Measurements from ENCODE around the gene LCN9.

Gene LCN9

DNA sequence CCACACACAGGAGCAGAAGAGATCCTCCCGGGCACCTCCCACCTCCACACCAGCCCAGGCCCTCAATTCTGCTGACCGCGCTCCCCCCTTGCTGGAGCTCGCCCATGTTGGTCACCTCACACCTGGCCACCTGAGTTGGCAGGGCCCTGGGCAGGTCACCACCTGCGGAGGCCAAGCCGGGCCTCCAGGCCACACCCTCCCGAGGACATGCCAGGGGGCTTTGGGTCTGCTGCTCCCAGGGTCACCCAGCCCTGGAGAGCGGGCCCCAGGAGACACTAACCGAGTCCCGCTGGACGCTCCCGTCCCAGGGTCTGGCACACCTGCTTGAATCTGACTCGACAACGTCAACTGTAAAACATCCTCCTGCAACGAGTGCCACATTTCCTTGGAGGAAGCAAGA lies 34.1 kb downstream of the LCN9 start:
- no peaks in the 10 kb centered on the region for H3K36me3 ChIP-seq (ENCODE audit: control insufficient read depth, insufficient read depth, low read length)
- no peaks in the 10 kb centered on the region; the same call in 1 of the 2 replicates for H3K27me3 ChIP-seq (replicated peaks; ENCODE audit: control insufficient read depth, insufficient read depth, low read length)
- H3K4me3 ChIP-seq (replicated peaks; ENCODE audit: low read depth, low read length), result no peak overlapping the region
- TF ChIP-seq, protein P1, sequence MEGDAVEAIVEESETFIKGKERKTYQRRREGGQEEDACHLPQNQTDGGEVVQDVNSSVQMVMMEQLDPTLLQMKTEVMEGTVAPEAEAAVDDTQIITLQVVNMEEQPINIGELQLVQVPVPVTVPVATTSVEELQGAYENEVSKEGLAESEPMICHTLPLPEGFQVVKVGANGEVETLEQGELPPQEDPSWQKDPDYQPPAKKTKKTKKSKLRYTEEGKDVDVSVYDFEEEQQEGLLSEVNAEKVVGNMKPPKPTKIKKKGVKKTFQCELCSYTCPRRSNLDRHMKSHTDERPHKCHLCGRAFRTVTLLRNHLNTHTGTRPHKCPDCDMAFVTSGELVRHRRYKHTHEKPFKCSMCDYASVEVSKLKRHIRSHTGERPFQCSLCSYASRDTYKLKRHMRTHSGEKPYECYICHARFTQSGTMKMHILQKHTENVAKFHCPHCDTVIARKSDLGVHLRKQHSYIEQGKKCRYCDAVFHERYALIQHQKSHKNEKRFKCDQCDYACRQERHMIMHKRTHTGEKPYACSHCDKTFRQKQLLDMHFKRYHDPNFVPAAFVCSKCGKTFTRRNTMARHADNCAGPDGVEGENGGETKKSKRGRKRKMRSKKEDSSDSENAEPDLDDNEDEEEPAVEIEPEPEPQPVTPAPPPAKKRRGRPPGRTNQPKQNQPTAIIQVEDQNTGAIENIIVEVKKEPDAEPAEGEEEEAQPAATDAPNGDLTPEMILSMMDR (IDR thresholded peaks at IDR 0.05; ENCODE audit: insufficient read depth, low read length, poor library complexity, severe bottlenecking), result no peak
- DNase-seq (ENCODE audit: extremely low read depth, insufficient read length), result no peak

DNA sequence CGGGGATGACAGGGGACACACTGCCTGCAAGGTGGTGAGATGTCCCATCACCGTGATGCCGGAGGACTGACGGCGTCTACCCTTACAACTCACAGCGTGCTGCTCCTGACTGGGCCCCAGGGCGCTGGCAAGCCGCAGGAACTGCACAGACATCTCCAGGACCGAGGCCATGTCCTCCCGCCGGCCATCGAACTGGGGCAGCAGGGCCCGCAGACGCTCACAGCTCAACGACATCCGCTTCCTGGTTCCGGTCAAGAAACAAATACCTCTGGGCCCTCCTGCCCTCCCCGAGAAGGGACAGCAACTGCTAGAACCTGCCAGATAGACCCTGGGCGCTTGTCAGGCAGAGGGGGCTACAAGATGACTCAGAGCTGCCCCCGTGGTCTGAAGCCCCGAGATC lies 35.1 kb downstream of the LCN9 start:
- TF ChIP-seq, protein P1 (IDR thresholded peaks at IDR 0.05; ENCODE audit: insufficient read depth, low read length, poor library complexity, severe bottlenecking), result no peak
- DNase-seq (ENCODE audit: extremely low read depth, insufficient read length), result no peak
- H3K36me3 ChIP-seq (ENCODE audit: control insufficient read depth, insufficient read depth, low read length), result no peaks in the 10 kb centered on the region
- no peaks in the 10 kb centered on the region; the same call in 1 of the 2 replicates for H3K27me3 ChIP-seq (replicated peaks; ENCODE audit: control insufficient read depth, insufficient read depth, low read length)
- H3K4me3 ChIP-seq (replicated peaks; ENCODE audit: low read depth, low read length), result no peak overlapping the region

DNA sequence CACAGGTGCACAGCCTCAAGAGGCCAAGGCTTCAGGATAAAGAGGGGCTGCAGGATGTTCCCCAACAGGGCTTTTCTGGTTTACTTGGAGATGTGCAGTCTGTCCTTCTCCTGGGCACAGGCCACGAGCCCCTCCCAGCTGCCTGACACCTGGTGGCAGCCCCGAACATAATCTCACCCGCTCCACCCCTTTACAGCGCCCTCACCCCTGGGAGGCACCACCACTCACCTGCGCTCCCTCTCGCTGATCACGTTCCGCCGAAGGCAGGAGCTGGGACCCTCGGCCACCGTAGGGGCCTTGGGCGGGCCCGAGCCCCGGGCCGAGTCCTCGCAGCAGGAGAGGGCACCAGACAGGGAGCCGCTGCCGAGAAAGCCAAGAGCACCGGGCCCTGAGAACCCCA lies 35.7 kb downstream of the LCN9 start:
- H3K27me3 ChIP-seq (replicated peaks; ENCODE audit: control insufficient read depth, insufficient read depth, low read length), result no peaks in the 10 kb centered on the region; the same call in 1 of the 2 replicates
- TF ChIP-seq, protein P1 (IDR thresholded peaks at IDR 0.05; ENCODE audit: insufficient read depth, low read length, poor library complexity, severe bottlenecking), result no peak
- H3K36me3 ChIP-seq (ENCODE audit: control insufficient read depth, insufficient read depth, low read length), result no peaks in the 10 kb centered on the region
- H3K4me3 ChIP-seq (replicated peaks; ENCODE audit: low read depth, low read length), result no peak overlapping the region
- no peak for DNase-seq (ENCODE audit: extremely low read depth, insufficient read length)

DNA sequence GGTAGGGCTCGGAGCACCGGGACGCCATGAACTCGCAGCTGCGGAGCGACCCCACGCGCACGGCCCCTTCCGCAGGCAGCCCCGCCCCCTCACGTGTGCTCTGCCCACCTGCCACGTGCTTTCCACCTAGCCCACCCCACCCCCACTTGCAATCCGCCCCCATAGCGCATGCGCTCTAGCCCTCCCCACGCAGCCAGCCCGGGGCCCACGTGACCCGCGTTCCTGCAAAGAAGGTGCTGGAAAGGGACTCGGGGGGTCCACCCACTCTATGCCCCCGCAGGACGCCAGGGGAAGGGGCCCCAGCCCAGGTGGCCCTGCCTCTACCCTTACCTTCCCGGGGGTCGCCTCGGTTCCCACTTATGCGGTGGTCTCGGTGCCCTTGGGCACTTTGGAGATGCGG lies 36.3 kb downstream of the LCN9 start, which contains the start of gene SOHLH1:
Gene SOHLH1, minus strand, starts transcription at position 42 of the 400 bp plus-strand sequence. Its CDS starts 14 bp downstream, at position 28.
- TF ChIP-seq, protein P1 (IDR thresholded peaks at IDR 0.05; ENCODE audit: insufficient read depth, low read length, poor library complexity, severe bottlenecking), result no peak
- Histone ChIP-seq H3K4me3 (replicated peaks; ENCODE audit: low read depth, low read length) (no peak within 1 kb of the TSS), H3K36me3 (ENCODE audit: control insufficient read depth, insufficient read depth, low read length) (no peaks in the 10 kb centered on the region), H3K27me3 (replicated peaks; ENCODE audit: control insufficient read depth, insufficient read depth, low read length) (no peaks in the 10 kb centered on the region; the same call in 1 of the 2 replicates)
- no peak for DNase-seq (ENCODE audit: extremely low read depth, insufficient read length)

DNA sequence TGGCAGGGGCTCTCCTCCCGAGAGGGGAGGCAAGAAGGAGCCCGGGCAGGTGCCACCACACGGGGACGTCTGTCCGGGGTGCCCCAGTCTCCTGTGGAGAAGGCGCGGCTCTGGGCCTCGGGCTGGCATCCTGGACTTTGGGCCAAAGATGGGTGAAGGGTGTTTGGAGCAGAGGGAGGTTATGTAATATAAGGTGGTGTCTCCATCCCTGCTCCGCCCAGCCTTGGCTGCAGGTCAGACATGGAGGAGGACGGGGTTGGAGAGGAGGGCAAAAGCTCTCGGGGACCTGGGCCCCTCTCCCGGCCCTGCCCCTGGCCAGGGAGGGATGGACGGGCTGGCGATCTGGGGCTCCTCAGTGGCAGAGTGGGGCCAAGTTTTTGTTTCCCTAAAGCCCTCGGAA lies 37.4 kb downstream of the LCN9 start:
- Histone ChIP-seq H3K27me3 (replicated peaks; ENCODE audit: control insufficient read depth, insufficient read depth, low read length) (no peaks in the 10 kb centered on the region; the same call in 1 of the 2 replicates), H3K36me3 (ENCODE audit: control insufficient read depth, insufficient read depth, low read length) (no peaks in the 10 kb centered on the region), H3K4me3 (replicated peaks; ENCODE audit: low read depth, low read length) (no peak overlapping the region)
- TF ChIP-seq, protein P1 (IDR thresholded peaks at IDR 0.05; ENCODE audit: insufficient read depth, low read length, poor library complexity, severe bottlenecking), result no peak
- DNase-seq (ENCODE audit: extremely low read depth, insufficient read length), result no peak

All from GM06990 (cell line).